Measurements from ENCODE around the gene MYO6.
"Not testable (repeated sequence)": the region's sequence is repeated elsewhere in the genome, so short reads cannot be mapped to it uniquely, and the experiment has no call there.

MYO6 gene

DNA sequence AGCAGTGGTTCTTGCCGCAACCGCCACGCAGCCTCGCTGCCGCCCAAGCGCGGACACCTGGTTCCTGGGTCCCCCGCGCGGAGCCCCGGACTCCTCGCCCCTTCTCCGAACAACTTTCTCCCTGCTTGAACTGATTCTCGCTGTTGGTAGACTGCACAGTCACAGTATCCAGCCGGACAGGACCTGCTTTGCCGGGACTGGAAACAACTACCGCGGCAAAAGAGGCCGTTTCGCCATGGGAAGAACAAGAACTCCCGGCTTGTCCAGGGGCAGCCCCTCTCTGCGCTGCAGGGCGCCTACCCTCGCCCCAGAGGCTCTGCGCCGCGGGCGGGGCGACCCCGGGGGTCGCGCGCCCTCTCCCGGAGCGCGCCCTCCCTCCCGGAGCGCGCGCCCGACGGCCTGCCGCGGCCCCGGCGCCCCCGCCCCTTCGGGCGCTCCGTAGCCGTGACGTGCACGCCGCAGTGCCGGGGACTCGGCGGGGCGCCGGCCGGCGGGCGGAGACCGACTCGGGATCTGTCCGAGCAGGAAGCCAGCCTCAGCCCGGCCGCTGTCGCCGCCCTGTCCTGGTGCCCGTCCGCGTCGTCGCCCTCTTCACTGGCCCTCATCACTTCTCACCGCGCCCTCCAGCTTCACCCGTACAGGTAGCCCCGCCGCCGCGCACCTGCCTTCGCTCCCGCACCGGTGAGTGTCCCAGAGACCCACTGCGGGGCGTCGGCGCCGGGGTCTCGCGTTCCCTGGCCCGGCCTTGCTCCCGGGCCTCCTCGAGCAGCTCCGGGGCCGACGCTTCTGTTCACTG, at the start of gene MYO6:
MYO6 (plus strand) TSS at position 497 of the 796 bp plus-strand sequence. CDS start 68,309 bp downstream, outside the sequence.
- peak; percentile 46 for DNase-seq

DNA sequence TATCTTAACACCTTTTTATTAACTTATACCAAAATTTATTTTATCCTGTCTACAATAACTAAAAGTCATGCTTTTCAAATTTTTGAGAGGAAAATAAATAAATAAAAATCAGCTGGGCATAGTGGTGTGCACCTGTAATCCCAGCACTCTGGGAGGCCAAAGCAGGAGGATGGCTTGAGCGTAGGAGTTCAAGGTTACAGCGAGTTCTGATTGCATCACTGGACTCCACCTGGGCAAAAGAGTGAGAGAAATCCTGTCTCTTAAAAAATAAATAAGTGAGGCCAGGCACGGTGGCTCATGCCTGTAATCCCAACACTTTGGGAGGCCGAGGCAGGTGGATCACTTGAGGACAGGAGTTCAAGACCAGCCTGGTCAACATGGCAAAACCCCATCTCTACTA, 40.7 kb upstream of the MYO6 start:
- DNase-seq = not testable (repeated sequence)

DNA sequence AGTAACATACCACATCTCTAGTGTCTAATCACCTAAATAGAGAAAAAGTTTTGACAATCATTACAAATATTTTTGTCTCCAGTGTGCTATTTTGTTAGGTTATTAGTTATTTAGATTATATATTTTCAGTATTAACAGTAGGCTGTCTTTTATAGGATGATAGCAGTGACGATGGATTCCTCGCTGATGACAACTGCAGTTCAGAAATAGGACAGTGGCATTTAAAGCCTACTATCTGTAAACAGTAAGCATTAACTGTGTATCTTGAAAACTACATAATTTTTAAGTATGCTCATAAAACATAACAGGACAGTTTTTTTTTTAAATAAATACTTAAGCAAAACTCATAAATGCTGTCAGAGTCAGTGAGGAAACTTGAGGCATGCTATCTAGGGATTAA, 37.9 kb upstream of the MYO6 start:
- DNase-seq = no peak

DNA sequence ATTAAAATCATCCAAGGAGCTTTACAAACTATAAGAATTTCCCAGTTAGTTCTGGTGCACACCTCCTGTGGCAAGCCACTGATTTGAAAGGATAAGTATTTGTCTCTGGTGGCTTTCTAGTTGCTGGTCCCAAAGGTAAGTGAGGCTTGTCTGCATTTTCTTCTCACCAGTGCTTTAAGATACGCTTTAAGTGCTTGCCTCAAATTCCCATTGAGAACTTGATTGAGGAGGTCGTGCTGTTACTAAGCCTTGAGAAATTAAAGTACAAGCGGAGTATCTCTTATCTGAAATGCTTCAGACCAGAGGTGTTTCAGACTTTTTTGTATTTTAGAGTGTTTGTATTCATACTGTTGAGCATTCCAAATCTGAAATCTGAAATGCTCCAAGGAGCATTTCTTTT, 29.9 kb upstream of the MYO6 start:
- no peak for DNase-seq

DNA sequence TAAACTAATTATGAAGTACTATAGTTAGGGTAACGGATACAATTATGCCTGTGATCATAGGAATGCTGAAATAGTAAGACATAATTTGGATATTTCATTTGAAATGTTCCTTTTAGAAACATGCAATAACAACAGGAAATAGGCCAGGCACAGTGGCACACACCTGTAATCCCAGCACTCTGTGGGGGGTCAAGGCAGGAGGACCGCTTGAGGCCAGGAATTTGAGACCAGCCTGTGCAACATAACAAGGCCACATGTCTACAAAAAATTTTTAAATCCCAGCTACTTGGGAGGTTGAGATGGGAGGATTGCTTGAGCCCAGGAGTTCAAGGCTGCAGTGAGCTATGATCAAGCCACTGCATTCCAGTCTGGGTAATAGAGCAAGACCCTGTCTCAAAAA, 25.7 kb upstream of the MYO6 start:
- DNase-seq = no peak

DNA sequence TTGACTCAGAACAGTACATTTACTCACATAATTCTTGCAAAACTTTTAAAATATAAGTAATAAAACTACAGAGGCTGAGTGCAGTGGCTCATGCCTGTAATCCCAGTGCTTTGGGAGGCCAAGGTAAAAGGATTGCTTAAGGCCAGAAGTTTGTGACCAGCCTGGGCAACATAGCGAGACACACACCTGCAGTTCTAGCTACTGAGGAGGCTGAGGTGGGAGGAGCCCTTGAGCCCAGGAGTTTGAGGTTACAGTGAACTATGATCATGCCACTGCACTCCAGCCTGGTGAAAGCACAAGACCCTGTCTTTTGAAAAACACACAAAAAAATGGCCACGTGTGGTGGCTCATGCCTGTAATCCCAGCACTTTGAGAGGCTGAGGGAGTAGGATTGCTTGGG, 21.8 kb upstream of the MYO6 start:
- no peak for DNase-seq

DNA sequence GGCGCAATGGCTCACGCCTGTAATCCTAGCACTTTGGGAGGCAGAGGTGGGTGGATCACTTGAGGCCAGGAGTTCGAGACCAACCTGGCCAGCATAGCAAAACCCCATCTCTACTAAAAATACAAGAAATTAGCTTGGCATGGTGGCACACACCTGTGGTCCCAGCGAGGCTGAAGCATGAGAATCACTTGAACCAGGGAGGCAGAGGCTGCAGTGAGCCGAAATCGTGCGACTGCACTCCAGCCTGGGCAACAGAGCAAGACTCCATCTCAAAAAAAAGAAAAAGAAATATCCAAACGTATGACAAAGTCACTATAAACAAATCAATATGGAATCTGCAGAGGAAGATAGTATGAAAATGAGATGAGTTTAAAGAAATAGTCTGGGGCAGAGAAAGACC, 18.0 kb upstream of the MYO6 start:
- DNase-seq = not testable (repeated sequence)

DNA sequence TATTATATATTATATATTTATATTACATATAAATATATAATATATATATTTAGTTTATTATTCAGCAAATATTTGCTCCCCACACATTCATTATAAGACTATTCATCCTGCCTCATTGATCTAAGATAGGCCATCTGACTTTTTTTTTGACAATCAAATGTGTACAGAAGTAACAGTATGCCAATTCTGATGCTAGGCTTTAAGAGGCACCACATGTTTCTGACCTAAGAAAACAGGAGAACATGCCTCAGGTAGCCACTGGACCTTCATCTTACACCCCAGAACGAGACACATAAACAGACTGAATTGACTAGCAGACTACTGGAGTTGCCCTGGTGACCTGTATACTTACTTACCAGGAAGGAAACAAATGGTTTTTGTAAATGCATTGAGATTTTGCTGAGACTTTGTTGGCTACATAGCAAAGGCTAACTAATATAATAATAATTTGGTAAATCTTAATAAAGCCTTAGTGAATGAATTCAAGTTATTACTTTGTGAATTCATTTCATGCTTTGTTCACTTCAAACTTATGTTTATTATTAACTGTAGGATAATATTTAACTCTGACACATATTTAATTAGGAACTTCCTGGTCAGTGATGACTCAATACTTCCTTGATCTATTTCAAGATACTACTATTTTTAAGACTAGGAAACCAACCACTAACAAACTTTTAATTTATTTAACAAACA, 13.4 kb upstream of the MYO6 start:
- no peak for DNase-seq

DNA sequence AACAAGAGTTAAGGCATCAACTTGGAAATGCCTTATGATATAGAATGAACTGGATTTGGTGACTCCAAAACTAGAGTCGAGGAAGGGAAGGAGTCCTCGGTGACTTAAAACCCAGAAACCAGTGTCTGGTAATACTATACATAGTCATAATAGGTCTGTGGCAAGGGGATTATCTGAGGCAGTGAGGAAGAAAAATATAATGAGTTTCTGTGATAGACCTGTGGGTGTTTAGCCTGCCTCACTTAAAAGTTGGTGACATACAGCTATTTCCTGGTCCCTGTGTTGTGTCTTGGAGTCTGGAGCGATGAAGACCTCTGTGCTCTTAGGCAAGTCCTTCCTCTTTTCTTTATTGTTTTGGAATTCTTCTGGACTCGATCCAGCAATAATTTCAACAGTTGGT, 5.1 kb upstream of the MYO6 start:
- no peak for DNase-seq

DNA sequence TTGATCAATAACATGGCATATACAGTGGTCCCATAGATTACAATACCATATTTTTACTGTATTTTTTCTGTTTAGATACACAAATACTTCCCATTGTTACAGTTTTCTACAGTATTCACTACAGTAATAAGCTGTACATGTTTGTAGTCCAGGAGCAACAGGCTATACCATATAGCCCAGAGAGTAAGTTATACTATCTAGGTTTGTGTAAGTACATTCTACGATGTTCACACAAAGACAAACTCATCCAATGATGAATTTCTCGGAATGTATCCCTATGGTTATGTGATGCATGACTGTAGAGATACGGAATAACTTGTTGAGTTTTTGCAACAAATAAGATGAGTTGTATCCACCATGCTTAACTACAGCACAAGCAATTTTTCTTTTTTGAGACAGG, 3.6 kb upstream of the MYO6 start:
- DNase-seq = no peak

DNA sequence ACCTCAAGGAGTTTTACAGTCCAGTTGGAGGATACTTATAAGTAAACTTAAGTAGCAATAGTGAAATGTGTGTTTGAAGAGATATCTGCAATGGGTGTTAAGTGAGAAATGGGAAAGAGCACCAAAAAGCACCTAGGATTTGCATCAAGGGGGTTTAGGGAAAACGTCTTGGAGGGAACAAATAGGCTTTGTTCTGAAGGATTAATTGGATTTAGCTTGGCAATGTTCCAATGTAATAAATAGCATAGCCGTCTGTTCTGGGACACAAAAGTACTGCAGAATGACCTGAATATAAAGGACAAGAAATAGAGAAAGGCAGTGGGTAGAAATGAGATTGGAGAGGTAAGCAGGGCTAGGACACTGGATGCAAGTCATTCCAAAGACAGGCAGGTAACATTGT, 2.8 kb upstream of the MYO6 start:
- DNase-seq = no peak

DNA sequence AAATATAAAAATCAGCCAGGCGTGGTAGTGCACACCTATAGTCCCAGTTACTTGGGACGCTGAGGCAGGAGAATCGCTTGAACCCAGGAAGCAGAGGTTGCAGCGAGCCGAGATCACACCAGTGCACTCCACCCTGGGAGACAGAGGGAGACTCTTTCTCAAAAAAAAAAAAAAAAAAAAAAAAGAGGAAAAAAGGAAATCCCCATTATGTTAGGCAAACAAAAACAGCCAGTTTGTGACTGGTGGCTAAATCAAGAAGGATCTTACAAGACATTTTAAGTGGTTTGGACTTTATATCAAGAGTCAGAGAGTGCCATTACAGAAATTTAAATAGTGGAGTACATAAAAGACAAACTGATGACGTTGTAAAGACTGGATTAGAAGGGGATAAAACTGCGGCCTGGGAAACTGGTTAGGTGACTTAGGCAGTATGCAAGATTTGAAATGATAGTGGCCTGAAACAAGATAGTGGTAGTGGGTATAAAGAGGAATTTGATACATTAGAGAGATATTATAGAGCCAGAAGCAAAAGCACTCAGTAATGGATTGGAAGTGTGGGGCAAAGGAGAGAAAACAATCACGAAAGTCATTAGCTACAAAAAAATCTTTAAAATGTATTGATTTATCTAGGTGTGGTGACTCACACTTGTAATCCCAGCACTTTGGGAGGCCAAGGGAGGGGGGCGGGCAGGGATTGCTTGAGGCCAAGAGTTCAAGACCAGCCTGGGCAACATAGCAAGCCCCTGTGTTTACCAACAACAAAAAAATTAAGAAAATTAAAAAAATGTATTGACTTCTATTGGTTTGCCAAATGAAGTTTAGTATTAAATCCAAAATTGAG, 1.7 kb upstream of the MYO6 start:
- DNase-seq = no peak

DNA sequence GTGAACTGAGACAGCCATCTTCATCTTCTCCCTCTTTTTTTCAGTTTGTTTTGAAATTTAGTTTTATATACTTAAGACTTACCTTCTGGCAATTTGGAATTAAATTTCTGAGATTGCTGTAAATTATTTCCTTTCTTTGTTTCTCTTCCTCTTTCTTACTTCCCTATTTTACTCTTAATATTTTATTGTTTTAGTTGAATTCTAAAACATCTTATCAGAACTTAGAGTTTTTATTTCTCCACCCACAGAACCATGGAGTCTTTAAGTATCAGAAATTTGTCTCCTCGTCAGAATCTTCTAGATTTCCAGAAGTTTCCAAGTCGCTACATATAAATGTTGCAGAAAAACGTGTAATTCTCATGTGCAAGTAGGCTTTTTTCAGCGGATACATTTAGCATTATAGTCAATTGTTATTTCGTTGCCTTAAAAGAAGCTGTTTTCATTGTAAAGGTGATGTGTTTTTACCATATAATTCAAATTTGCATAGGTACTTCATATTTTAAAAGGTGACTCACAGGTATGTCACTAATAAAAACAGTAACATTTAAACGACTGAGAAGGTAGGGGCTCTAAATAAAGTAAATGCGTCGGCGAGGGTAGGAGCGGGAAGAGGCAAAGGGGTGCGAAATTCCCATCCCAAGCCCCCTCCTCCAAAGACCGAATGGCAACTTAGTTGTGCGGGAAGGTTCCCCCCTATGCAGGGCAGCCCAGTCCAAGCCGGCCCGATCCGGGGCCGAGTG, 866 bp upstream of the MYO6 start:
- no peak for DNase-seq

DNA sequence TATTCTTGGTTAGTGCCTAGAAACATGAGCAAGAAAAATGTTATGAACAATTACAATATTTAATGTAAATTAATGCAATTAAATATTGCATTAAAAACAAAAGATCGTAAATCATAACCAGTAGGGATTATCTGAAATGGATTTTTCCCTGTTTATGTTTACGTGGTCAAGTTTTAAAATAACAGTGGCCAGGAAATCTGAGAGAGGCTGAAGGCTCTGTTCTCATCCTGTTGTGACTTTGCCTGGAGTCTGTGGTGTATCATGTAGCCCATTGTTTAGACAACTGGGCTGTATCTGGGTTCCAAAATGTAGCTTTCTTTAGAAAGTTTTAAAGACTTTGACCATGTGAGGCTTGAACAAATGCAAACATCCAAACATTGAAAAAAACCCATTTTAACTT, 2.4 kb downstream of the MYO6 start:
- no peak for DNase-seq

DNA sequence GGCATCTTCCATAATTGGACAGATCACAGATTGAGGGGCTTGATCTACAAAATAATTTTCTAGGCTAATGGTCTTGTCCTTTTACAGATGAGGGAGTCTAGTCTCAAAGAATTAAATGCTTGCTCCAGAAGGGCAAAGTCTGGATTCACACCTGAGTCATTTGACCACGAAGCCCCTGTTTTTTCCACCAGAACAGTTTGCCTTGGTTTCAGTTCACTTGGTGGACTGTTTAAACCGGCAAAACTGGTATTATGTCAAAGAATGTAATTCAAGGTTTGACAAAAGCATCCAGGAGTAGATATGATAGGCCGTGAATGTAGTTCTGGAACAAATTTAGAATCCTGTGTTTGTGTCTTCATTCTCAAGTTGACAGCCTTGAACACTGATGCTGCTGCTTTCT, 3.3 kb downstream of the MYO6 start:
- no peak for DNase-seq

DNA sequence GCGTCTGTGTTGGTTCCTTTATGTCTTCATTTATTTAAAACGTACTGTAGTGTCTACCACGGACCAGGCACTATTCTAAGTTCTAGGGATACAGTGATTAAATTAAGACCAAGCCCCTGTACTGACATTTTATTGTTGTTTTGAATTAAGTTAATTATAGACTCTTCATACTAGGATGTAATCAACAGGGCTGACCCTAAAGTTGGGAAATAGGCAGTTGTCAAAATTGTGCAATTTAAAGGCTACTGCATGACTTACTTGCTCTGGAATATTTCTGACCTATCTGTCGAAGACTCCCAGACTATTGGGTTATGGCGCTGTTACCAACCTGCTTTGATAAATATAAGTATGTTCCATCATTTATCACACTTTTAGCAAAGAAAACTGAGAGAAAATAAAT, 6.7 kb downstream of the MYO6 start:
- no peak for DNase-seq

DNA sequence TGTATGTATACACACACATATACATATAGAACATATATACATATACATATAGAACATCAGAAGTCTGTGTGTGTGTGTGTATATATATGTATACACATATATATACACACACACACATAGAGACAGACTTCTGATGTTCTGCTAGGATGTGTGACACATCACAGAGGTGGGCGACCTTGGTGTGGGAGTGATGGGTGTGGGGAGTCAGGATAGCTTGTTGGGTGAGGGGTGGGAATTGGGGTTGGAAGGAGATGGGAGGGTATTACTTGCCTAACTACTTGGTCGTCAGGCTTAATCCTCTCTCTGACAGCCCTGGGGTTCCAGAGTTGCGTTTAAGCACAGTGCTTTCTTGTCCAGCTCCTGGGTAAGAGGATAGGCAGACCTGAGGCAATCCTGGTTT, 8.3 kb downstream of the MYO6 start:
- no peak for DNase-seq

DNA sequence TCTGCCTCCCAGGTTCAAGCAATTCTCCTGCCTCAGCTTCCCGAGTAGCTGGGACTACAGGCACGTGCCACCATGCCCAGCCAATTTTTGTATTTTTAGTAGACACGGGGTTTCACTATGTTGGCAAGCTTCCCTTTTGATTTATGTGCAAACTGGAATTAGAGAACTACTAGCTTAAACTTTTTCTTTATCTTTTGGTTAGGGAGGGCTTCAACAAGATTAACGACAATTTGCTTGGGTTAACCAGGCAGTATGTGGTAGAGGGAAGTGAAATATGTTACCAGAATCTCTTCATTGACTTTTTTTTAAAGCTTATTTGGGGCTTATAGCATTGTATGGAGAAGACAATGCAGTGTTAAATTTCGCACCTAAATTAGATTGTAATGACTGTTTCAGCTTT, 9.0 kb downstream of the MYO6 start:
- no peak for DNase-seq

DNA sequence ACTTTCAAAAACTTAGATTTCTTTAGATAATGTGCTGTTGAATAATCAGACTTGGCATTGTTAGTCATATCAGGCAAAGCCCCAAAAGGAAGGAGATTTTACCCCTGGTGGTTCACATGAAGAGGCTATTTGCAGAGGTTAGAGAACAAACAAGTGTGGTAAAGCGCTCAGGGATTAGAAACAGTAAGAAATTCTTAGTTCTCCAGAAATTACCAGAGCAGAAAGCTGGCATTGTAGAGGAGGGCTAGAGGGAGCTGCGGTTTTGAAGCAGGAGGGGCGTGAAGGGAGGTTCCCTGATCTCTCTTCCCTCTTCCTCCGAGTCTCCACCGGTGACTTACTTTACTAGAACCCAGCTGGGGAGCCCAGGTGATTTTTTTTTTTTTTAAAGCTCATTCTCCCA, 10.2 kb downstream of the MYO6 start:
- no peak for DNase-seq

DNA sequence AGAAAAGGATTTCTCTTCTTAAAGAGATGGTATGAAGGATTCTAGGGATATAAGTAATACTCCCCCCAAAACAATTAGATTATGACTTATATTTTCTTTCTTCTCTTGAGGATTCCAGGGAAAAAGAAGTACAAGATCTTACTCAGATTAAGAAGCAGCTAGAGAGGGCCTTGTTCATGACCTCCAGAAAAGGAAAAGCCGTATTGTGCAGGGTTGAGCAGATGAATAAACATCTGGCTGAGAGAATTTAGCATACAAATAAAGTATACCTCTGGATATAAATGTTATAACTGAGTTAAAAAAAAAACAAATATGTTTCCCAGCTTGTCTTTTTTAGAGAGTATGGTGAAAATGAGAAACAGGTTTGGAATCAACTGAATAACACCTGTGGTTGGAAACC, 11.3 kb downstream of the MYO6 start:
- no peak for DNase-seq

DNA sequence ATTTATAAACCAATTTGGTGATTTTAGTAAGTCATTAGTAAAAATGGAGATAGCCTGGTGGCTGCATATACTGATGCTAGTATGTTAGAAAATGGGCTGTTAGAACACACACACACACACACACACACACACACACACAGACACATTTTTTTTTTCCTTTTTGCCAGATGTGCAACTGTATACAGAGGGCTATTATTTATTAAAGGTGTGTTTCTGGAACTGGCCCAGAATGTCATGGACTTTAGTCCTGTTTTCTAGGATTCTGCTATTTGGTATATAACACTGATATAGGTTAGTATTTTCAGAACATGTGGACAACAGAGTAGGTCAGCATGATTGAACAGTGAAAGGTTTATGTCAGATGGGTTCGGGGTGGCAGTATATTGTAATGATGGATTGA, 12.4 kb downstream of the MYO6 start:
- no peak for DNase-seq

DNA sequence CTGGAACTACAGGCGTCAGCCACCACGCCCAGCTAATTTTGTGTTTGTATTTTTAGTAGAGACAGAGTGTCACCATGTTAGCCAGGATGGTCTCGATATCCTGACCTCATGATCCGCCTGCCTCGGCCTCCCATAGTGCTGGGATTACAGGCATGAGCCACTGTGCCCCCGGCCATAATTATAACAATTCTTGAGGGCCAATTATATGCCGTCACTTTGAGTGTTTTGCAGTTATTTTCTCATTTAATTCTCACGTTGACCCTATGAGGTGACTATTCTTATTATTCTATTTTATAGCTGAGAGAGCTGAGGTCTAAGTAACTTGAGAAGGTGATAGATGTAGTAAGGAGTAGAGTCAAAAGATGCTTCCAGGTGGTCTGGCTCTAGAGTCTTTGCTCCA, 13.0 kb downstream of the MYO6 start:
- DNase-seq = no peak

DNA sequence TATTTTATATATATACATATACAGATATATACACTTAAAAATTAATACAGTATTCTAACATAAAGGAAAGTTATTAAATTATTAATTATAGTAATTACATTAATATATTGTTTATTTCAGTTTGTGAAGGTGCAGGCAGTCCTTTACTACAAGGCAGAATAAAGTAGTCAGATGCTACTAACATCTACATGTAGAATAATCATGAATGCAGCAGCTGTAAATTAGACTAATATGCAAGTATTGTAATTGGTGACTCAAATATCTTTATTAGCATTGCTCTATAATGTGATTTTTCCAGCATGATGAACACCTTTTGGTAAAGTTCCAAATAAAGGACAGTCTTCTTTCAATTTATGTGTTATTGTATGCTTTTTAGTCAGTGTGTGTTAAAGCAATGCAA, 17.3 kb downstream of the MYO6 start:
- DNase-seq = no peak
